ENCODE measurements around the gene MAGEA12. TPM values are rescaled to one million over a fixed set of nuclear protein-coding genes. Genes with fewer than 3 reads are reported as not detected.

The MAGEA12 gene, protein sequence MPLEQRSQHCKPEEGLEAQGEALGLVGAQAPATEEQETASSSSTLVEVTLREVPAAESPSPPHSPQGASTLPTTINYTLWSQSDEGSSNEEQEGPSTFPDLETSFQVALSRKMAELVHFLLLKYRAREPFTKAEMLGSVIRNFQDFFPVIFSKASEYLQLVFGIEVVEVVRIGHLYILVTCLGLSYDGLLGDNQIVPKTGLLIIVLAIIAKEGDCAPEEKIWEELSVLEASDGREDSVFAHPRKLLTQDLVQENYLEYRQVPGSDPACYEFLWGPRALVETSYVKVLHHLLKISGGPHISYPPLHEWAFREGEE
- total RNA-seq (2014; rRNA removed; shearing (Covaris generic)) (0.27 and 0.38 TPM in 2 replicates), polyA plus RNA-seq (2016; fragmentation: Nextera tagmentation; extraction: Ambion mirVana) (0.24 TPM in 1 of 2 replicates, not detected in the other)
- long read RNA-seq, result 0 reads

GRCh38 chrX:152733261-152733975 is at the start of gene MAGEA12, which contains the start of gene CSAG1:
MAGEA12 (plus strand) TSS chrX:152733757; CDS start chrX:152736162, 2,405 bp downstream.
CSAG1 (minus strand) TSS chrX:152733721; CDS start chrX:152732460, 1,261 bp downstream.
- no peak within 1 kb of the TSS for H3K4me3 ChIP-seq
- no peaks in the 10 kb centered on the region for H3K9me2 ChIP-seq (ENCODE audit: insufficient read depth)
- TF ChIP-seq EZH2 (IDR thresholded peaks at IDR 0.05; ENCODE audit: low read depth, unreplicated experiment), result no peak
- no peak for TF ChIP-seq POLR2AphosphoS5 (IDR thresholded peaks at IDR 0.05; ENCODE audit: low read depth)
- no peak for TF ChIP-seq ZNF114 (CRISPR knock-in tag; IDR thresholded peaks at IDR 0.05)
- no peak for TF ChIP-seq EZH2phosphoT487 (IDR thresholded peaks at IDR 0.05; ENCODE audit: unreplicated experiment)
- TF ChIP-seq, protein P1, sequence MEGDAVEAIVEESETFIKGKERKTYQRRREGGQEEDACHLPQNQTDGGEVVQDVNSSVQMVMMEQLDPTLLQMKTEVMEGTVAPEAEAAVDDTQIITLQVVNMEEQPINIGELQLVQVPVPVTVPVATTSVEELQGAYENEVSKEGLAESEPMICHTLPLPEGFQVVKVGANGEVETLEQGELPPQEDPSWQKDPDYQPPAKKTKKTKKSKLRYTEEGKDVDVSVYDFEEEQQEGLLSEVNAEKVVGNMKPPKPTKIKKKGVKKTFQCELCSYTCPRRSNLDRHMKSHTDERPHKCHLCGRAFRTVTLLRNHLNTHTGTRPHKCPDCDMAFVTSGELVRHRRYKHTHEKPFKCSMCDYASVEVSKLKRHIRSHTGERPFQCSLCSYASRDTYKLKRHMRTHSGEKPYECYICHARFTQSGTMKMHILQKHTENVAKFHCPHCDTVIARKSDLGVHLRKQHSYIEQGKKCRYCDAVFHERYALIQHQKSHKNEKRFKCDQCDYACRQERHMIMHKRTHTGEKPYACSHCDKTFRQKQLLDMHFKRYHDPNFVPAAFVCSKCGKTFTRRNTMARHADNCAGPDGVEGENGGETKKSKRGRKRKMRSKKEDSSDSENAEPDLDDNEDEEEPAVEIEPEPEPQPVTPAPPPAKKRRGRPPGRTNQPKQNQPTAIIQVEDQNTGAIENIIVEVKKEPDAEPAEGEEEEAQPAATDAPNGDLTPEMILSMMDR (conservative IDR thresholded peaks at IDR 0.05; ENCODE audit: low read depth in 2 of 2), result no peak
- no peak for TF ChIP-seq NANOG (IDR thresholded peaks at IDR 0.05; ENCODE audit: borderline replicate concordance)
- TF ChIP-seq ZNF331 (CRISPR knock-in tag; IDR thresholded peaks at IDR 0.05; ENCODE audit: low read depth), result no peak
- no peak for TF ChIP-seq CREB1 (CRISPR knock-in tag; IDR thresholded peaks at IDR 0.05; ENCODE audit: low read depth)
- no peak for TF ChIP-seq JUNB (IDR thresholded peaks at IDR 0.05; ENCODE audit: unreplicated experiment)
- TF ChIP-seq, protein P2, sequence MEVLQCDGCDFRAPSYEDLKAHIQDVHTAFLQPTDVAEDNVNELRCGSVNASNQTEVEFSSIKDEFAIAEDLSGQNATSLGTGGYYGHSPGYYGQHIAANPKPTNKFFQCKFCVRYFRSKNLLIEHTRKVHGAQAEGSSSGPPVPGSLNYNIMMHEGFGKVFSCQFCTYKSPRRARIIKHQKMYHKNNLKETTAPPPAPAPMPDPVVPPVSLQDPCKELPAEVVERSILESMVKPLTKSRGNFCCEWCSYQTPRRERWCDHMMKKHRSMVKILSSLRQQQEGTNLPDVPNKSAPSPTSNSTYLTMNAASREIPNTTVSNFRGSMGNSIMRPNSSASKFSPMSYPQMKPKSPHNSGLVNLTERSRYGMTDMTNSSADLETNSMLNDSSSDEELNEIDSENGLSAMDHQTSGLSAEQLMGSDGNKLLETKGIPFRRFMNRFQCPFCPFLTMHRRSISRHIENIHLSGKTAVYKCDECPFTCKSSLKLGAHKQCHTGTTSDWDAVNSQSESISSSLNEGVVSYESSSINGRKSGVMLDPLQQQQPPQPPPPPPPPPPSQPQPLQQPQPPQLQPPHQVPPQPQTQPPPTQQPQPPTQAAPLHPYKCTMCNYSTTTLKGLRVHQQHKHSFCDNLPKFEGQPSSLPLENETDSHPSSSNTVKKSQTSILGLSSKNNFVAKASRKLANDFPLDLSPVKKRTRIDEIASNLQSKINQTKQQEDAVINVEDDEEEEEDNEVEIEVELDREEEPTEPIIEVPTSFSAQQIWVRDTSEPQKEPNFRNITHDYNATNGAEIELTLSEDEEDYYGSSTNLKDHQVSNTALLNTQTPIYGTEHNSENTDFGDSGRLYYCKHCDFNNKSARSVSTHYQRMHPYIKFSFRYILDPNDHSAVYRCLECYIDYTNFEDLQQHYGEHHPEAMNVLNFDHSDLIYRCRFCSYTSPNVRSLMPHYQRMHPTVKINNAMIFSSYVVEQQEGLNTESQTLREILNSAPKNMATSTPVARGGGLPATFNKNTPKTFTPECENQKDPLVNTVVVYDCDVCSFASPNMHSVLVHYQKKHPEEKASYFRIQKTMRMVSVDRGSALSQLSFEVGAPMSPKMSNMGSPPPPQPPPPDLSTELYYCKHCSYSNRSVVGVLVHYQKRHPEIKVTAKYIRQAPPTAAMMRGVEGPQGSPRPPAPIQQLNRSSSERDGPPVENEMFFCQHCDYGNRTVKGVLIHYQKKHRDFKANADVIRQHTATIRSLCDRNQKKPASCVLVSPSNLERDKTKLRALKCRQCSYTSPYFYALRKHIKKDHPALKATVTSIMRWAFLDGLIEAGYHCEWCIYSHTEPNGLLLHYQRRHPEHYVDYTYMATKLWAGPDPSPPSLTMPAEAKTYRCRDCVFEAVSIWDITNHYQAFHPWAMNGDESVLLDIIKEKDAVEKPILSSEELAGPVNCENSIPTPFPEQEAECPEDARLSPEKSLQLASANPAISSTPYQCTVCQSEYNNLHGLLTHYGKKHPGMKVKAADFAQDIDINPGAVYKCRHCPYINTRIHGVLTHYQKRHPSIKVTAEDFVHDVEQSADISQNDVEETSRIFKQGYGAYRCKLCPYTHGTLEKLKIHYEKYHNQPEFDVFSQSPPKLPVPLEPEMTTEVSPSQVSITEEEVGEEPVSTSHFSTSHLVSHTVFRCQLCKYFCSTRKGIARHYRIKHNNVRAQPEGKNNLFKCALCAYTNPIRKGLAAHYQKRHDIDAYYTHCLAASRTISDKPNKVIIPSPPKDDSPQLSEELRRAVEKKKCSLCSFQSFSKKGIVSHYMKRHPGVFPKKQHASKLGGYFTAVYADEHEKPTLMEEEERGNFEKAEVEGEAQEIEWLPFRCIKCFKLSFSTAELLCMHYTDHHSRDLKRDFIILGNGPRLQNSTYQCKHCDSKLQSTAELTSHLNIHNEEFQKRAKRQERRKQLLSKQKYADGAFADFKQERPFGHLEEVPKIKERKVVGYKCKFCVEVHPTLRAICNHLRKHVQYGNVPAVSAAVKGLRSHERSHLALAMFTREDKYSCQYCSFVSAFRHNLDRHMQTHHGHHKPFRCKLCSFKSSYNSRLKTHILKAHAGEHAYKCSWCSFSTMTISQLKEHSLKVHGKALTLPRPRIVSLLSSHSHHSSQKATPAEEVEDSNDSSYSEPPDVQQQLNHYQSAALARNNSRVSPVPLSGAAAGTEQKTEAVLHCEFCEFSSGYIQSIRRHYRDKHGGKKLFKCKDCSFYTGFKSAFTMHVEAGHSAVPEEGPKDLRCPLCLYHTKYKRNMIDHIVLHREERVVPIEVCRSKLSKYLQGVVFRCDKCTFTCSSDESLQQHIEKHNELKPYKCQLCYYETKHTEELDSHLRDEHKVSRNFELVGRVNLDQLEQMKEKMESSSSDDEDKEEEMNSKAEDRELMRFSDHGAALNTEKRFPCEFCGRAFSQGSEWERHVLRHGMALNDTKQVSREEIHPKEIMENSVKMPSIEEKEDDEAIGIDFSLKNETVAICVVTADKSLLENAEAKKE (CRISPR knock-in tag; IDR thresholded peaks at IDR 0.05), result no peak
- TF ChIP-seq STAT1 (IDR thresholded peaks at IDR 0.05; ENCODE audit: unreplicated experiment), result no peak
- no peak for TF ChIP-seq ETS1 (IDR thresholded peaks at IDR 0.05)
- TF ChIP-seq, protein P3, sequence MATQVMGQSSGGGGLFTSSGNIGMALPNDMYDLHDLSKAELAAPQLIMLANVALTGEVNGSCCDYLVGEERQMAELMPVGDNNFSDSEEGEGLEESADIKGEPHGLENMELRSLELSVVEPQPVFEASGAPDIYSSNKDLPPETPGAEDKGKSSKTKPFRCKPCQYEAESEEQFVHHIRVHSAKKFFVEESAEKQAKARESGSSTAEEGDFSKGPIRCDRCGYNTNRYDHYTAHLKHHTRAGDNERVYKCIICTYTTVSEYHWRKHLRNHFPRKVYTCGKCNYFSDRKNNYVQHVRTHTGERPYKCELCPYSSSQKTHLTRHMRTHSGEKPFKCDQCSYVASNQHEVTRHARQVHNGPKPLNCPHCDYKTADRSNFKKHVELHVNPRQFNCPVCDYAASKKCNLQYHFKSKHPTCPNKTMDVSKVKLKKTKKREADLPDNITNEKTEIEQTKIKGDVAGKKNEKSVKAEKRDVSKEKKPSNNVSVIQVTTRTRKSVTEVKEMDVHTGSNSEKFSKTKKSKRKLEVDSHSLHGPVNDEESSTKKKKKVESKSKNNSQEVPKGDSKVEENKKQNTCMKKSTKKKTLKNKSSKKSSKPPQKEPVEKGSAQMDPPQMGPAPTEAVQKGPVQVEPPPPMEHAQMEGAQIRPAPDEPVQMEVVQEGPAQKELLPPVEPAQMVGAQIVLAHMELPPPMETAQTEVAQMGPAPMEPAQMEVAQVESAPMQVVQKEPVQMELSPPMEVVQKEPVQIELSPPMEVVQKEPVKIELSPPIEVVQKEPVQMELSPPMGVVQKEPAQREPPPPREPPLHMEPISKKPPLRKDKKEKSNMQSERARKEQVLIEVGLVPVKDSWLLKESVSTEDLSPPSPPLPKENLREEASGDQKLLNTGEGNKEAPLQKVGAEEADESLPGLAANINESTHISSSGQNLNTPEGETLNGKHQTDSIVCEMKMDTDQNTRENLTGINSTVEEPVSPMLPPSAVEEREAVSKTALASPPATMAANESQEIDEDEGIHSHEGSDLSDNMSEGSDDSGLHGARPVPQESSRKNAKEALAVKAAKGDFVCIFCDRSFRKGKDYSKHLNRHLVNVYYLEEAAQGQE (IDR thresholded peaks at IDR 0.05; ENCODE audit: unreplicated experiment), result no peak
- no peaks in the 10 kb centered on the region for H3K79me2 ChIP-seq (replicated peaks; ENCODE audit: insufficient read depth)
- H3K4me3 Mint-ChIP-seq, result no peak within 1 kb of the TSS
- H3K27me3 Mint-ChIP-seq (ENCODE audit: insufficient read depth, low read depth, poor library complexity), result no peaks in the 10 kb centered on the region
- H3K9me3 Mint-ChIP-seq, result no peaks in the 10 kb centered on the region
- no peaks in the 10 kb centered on the region for H3F3A ChIP-seq (replicated peaks; ENCODE audit: low read depth)
- no peaks in the 10 kb centered on the region for H3K36me3 ChIP-seq (ENCODE audit: insufficient read depth)
- DNase-seq (ENCODE audit: low spot score) (no peak), ATAC-seq (no peak)
- no peaks in the 10 kb centered on the region for H3K4me1 ChIP-seq (ENCODE audit: insufficient read depth)
- H3K4me1 Mint-ChIP-seq, result no peaks in the 10 kb centered on the region; the same call in 2 of the 3 replicates
- no peak within 1 kb of the TSS for H2AFZ ChIP-seq
- no peak within 1 kb of the TSS for H3K4me2 ChIP-seq
- H3K36me3 Mint-ChIP-seq (ENCODE audit: low read depth), result no peaks in the 10 kb centered on the region
- H3K27ac ChIP-seq (ENCODE audit: low read depth), result no peak within 1 kb of the TSS
- H3K27me3 ChIP-seq (ENCODE audit: insufficient read depth), result no peaks in the 10 kb centered on the region
- H4K20me1 ChIP-seq (replicated peaks; ENCODE audit: insufficient read depth), result no peaks in the 10 kb centered on the region
- no peak within 1 kb of the TSS for H3K27ac Mint-ChIP-seq

Data from GM23338 (cell line).